Tibial artery (tissue), 4 donors: ENCODE results near the gene DPEP2NB.
"Not testable (repeated sequence)": the region's sequence is repeated elsewhere in the genome, so short reads cannot be mapped to it uniquely, and the experiment has no call there.

Source experiments
- DNase-seq, 2 donors: peaks; one replicate each; pipeline ENCODE4 v3.0.0-alpha.2; 2019
- H3K27ac ChIP-seq, 2 donors: fragments of 200-600 bp; sonication (generic) in 1 of 2; 1 replicate in 1 of 2; 2 replicates in 1 of 2; pipeline ENCODE4 v1.5.1; 2018 to 2019; ENCODE audit warnings: mild to moderate bottlenecking in 1 of 2
- H3K27me3 ChIP-seq, 2 donors: fragments of 200-600 bp; sonication (generic) in 1 of 2; one replicate each; pipeline versions ENCODE4 v1.5.1 to v1.6.0; 2016 to 2019
- H3K36me3 ChIP-seq, 3 donors: fragments of 200-600 bp; sonication (generic) in 2 of 3; one replicate each; pipeline ENCODE4 v1.5.1; 2016 to 2019; ENCODE audit warnings: mild to moderate bottlenecking in 2 of 3
- H3K4me1 ChIP-seq, 4 donors: fragments of 200-600 bp; sonication (generic) in 2 of 4; 1 replicate in 3 of 4; 2 replicates in 1 of 4; pipeline ENCODE4 v1.5.1; 2016 to 2019
- H3K4me3 ChIP-seq, 2 donors: fragments of 200-600 bp; sonication (generic) in 1 of 2; 1 replicate in 1 of 2; 2 replicates in 1 of 2; pipeline ENCODE4 v1.5.1; 2018 to 2019; ENCODE audit warnings: mild to moderate bottlenecking in 2 of 2
- H3K9me3 ChIP-seq, 3 donors: fragments of 200-600 bp; sonication (generic) in 1 of 3; one replicate each; pipeline ENCODE4 v1.5.1; 2016 to 2019
- CTCF ChIP-seq, 2 experiments: fragments of 200-600 bp in 1 of 2; fragments of 450-650 bp in 1 of 2; IDR thresholded peaks; one replicate each; pipeline ENCODE4 v1.5.1; 2017 to 2019; ENCODE audit warnings: antibody characterized with exemption in 2 of 2, mild to moderate bottlenecking in 1 of 2, moderate library complexity in 1 of 2
- intact Hi-C: fragments of 100-400 bp; cut with DNase I; formaldehyde crosslinking; loops from one replicate; pipeline ENCODE4 v1.15.0; 2023; ENCODE audit warnings: low total_unique reads

Gene DPEP2NB

GRCh38 chr16:68013440-68013839, 2.3 kb downstream of the DPEP2NB start:
- DNase-seq: no peak
- TF ChIP-seq CTCF (IDR thresholded peaks at IDR 0.05): no peak
- H3K27me3 ChIP-seq: peaks cover 0 to 3% of the 10 kb centered on the region in 2 donors
- H3K9me3 ChIP-seq: no peaks in the 10 kb centered on the region
- H3K27ac ChIP-seq: no peak overlapping the region
- no peaks in the 10 kb centered on the region for H3K36me3 ChIP-seq
- intact Hi-C loops: no loop called here
- no peak overlapping the region for H3K4me3 ChIP-seq
- no peaks in the 10 kb centered on the region for H3K4me1 ChIP-seq

- H3K36me3 ChIP-seq, H3K27ac ChIP-seq, H3K4me3 ChIP-seq, DNase-seq, H3K9me3 ChIP-seq, intact Hi-C loops, H3K4me1 ChIP-seq, H3K27me3 ChIP-seq: not testable (repeated sequence)
These were observed 5.8 kb downstream of the DPEP2NB start for GRCh38 chr16:68009872-68010271.

- intact Hi-C loops: no loop called here
- no peaks in the 10 kb centered on the region for H3K4me1 ChIP-seq
- TF ChIP-seq CTCF (IDR thresholded peaks at IDR 0.05): no peak
These were observed 6.5 kb downstream of the DPEP2NB start for GRCh38 chr16:68009157-68009735.

GRCh38 chr16:68005786-68006286, 9.9 kb downstream of the DPEP2NB start:
- no peak for TF ChIP-seq CTCF (IDR thresholded peaks at IDR 0.05)
- H3K27ac ChIP-seq: no peak overlapping the region
- intact Hi-C loops: no loop called here
- H3K4me1 ChIP-seq: no peaks in the 10 kb centered on the region
- peak in 1 of 2 donors; percentile 55 for DNase-seq
- H3K9me3 ChIP-seq: no peaks in the 10 kb centered on the region
- H3K36me3 ChIP-seq: no peaks in the 10 kb centered on the region
- no peaks in the 10 kb centered on the region for H3K27me3 ChIP-seq
- H3K4me3 ChIP-seq: no peak overlapping the region

More at GRCh38 chr16:68009157-68009735, 6.5 kb downstream of the DPEP2NB start:
- no peak overlapping the region for H3K27ac ChIP-seq
- no peak for DNase-seq
- no peaks in the 10 kb centered on the region for H3K9me3 ChIP-seq
- H3K27me3 ChIP-seq: peaks cover 0 to 3% of the 10 kb centered on the region in 2 donors
- H3K4me3 ChIP-seq: no peak overlapping the region
- no peaks in the 10 kb centered on the region for H3K36me3 ChIP-seq

GRCh38 chr16:68005211-68005610, 10.5 kb downstream of the DPEP2NB start:
- Histone ChIP-seq H3K27ac (no peak overlapping the region), H3K4me3 (no peak overlapping the region), H3K36me3 (no peaks in the 10 kb centered on the region), H3K4me1 (no peaks in the 10 kb centered on the region), H3K9me3 (no peaks in the 10 kb centered on the region), H3K27me3 (no peaks in the 10 kb centered on the region)
- no peak for DNase-seq
- no peak for TF ChIP-seq CTCF (IDR thresholded peaks at IDR 0.05)
- intact Hi-C loops: no loop called here

GRCh38 chr16:68003031-68003430, 12.7 kb downstream of the DPEP2NB start:
- H3K9me3 ChIP-seq: no peaks in the 10 kb centered on the region
- intact Hi-C loops: no loop called here
- TF ChIP-seq CTCF (IDR thresholded peaks at IDR 0.05): no peak
- H3K27ac ChIP-seq: no peak overlapping the region
- no peaks in the 10 kb centered on the region for H3K27me3 ChIP-seq
- H3K4me3 ChIP-seq: no peak overlapping the region
- H3K4me1 ChIP-seq: no peaks in the 10 kb centered on the region
- no peak for DNase-seq
- no peaks in the 10 kb centered on the region for H3K36me3 ChIP-seq
